HG03066 (cell line): Measurements from ENCODE around the gene NPY5R.

Source experiments
- ATAC-seq: cut with Tn5 transposase; IDR thresholded peaks from one replicate; pipeline ENCODE4 v1.9.1; 2021; ENCODE audit warnings: low read depth; ENCODE audit not compliant: unreplicated experiment

The NPY5R gene

DNA sequence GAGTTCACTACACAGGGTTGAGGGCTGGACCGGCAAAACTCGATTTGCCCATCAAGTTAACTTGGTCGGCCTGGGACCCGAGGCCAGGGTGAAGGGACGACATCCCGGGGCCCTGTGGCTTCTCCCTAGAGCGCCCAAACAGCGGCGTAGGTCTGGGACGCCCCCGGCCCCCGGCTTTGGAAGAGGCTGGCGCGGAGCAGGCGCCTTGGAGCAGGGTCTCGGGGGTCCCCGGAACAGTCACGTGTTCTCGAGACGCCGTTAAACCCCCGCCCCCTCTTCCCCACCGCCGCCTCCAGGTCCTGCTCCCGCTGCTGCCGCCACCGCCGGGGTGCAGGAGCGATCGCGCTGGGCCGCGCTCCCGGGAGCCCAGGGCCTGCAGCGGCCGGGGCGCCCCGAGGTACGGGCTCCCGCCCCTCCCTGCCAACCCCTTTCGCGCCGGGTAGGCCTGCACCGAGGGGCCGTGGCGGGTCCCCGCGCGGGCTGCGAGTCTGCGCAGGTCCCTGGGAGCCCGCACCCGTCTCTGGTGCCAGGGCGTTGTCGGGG lies at the start of gene NPY5R:
NPY5R (plus strand) TSS at position 289 of the 543 bp plus-strand sequence. CDS start 6,382 bp downstream, outside the sequence.
- no peak for ATAC-seq

DNA sequence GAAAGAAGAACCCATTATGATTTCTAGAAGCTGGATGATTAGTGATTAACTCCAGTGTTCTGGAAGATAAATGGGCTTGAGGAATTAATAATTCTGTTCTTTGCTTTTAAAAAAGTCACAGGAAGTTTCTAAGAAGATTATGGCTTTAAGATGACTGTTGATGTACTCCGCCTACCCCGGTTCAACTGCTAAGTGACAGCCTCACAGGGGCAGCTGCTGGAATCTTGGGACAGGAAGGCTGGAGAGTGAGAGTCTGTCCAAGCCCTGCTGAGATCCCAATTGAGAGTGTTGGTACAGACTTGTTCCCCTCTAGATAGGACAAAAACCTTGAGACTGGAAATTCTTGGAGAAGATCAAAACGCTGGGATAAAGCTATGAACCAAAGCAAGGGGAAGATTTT lies 48.6 kb upstream of the NPY5R start:
- no peak for ATAC-seq

DNA sequence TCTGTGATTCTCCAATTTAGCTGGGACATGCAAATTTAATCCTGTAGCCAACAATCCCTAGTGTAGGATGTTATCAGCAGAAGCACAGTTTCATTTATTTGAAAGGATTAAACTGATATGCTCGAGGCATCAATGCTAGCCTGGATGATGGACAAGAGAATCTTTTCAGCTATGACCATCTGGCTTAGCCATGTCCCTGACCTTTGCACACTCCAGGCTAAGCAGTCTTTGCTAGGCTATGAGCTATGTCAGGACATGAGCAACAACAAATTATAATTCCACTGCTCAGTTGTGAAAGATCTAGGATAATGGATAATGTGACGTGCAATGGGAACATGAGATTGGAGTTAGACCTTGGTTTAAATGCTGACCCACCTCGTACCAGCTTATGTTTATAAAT lies 43.2 kb upstream of the NPY5R start:
- no peak for ATAC-seq

- ATAC-seq, result no peak
These were observed 40.6 kb upstream of the NPY5R start for GRCh38 chr4:163303069-163303468.

DNA sequence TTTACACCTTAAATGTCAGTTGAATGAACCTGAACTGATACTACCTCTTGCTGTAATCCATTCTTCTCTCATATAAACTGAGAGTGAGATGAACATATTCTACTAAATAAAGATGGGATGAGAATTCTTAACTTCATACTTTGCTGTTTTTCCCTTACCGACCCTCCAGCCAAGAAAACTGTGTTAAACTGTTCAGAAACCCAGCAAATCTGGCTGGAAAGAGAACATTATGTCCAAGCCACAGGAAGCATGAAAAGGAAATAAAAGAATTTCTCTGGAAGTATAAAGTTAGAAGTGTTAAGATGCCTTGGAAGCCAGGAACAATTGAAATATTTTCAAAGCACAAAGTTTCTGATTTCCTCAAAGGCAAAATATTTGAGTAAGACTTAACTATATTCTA lies 34.2 kb upstream of the NPY5R start:
- ATAC-seq, result no peak

GRCh38 chr4:163317110-163317509 lies 26.6 kb upstream of the NPY5R start:
- ATAC-seq, result no peak

- no peak for ATAC-seq
These were observed 12.6 kb upstream of the NPY5R start for GRCh38 chr4:163330916-163331628.

GRCh38 chr4:163331629-163332376 lies 11.9 kb upstream of the NPY5R start:
- no peak for ATAC-seq

GRCh38 chr4:163332526-163333406 lies 10.9 kb upstream of the NPY5R start, which contains the start of gene NPY1R:
Gene NPY1R, minus strand, starts transcription at chr4:163332596. Its CDS starts 6,042 bp downstream, at chr4:163326554.
- peak; percentile 71 for ATAC-seq

- no peak for ATAC-seq
These were observed 8.3 kb upstream of the NPY5R start for GRCh38 chr4:163335384-163335783.

- ATAC-seq, result no peak
These were observed 744 bp downstream of the NPY5R start for GRCh38 chr4:163344147-163345125.

DNA sequence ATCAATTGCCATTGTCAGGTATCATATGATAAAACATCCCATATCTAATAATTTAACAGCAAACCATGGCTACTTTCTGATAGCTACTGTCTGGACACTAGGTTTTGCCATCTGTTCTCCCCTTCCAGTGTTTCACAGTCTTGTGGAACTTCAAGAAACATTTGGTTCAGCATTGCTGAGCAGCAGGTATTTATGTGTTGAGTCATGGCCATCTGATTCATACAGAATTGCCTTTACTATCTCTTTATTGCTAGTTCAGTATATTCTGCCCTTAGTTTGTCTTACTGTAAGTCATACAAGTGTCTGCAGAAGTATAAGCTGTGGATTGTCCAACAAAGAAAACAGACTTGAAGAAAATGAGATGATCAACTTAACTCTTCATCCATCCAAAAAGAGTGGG lies 7.0 kb downstream of the NPY5R start:
- no peak for ATAC-seq

DNA sequence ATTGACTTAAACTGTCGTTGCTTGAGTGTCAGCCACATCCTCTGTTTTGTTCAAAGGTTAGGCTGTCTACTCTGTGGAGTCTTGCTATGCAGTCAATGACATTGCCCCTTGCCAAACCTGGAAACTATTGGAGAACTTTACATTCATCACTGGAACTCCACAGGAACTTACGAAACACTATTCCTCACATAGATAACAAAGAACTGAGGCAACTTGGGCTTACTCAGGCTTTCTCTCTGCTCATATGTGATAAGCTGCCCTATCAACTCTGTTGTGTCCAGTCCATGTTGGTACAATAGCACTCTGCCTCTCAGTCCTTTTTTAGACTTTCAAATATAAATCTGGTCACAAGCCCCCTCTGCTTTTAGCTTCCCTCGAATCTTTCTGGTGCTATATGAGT lies 9.4 kb downstream of the NPY5R start:
- ATAC-seq, result no peak

GRCh38 chr4:163356104-163356503 lies 12.4 kb downstream of the NPY5R start:
- no peak for ATAC-seq

- ATAC-seq, result no peak
These were observed 24.0 kb downstream of the NPY5R start for GRCh38 chr4:163367651-163368050.

GRCh38 chr4:163372029-163372428 lies 28.3 kb downstream of the NPY5R start:
- ATAC-seq, result no peak

GRCh38 chr4:163378661-163379060 lies 35.0 kb downstream of the NPY5R start:
- no peak for ATAC-seq

DNA sequence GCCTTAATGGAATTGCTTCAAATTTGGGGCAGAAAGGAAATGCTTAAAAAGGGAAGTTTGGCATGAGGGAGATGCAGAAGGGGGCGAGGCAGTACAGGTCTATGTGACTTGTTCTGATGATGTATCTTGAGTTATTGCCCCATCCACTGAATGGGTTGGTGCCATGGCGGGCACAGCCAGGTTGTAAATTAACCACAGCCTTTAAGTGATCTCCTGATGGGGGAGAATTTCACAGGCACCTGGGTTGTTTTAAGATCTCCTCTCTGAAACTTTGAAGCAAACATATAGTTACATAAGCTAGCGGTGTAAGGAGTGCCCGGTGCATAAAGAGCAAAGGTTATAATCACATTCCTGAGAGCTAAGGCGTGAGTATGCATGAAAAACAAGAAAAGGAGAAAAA lies 37.0 kb downstream of the NPY5R start:
- no peak for ATAC-seq

GRCh38 chr4:163382178-163382869 lies 38.6 kb downstream of the NPY5R start:
- no peak for ATAC-seq
